D341Med (cell line): ENCODE data around the gene CASP7.
A peak's percentile ranks its signal among the peaks of the same experiment; 100 is the strongest.

ENCODE experiments used
- DNase-seq: peaks from one replicate; pipeline ENCODE4 v3.0.0; 2012; ENCODE audit warnings: low spot score

The CASP7 gene

DNA sequence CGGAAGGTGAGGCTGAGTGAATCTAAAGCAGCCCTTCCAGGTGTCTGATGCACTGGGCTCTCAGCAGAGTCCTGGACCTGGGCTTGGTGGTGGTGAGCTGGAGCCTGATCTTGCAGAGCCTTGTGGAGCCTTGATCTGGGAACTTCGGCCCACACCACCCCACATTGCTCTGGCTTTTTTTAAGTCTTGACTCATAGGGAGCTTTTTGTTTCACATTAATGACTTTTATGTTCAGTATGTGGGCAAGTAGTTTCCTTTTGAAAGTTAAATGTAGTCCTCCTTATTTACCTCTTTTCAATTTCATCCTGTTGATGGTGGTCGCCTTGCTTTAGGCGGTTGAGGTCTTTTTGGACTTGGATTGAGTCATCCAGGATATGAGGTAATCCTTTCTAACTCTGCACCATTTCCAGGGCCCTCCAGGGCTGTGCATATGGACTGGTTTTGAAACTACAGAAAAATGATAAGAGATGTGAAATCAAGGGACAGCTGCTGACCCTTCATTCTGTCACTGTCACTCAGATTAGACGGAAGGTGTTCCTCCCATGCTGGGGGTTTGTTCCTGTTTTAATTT lies 12.9 kb upstream of the CASP7 start:
- no peak for DNase-seq

DNA sequence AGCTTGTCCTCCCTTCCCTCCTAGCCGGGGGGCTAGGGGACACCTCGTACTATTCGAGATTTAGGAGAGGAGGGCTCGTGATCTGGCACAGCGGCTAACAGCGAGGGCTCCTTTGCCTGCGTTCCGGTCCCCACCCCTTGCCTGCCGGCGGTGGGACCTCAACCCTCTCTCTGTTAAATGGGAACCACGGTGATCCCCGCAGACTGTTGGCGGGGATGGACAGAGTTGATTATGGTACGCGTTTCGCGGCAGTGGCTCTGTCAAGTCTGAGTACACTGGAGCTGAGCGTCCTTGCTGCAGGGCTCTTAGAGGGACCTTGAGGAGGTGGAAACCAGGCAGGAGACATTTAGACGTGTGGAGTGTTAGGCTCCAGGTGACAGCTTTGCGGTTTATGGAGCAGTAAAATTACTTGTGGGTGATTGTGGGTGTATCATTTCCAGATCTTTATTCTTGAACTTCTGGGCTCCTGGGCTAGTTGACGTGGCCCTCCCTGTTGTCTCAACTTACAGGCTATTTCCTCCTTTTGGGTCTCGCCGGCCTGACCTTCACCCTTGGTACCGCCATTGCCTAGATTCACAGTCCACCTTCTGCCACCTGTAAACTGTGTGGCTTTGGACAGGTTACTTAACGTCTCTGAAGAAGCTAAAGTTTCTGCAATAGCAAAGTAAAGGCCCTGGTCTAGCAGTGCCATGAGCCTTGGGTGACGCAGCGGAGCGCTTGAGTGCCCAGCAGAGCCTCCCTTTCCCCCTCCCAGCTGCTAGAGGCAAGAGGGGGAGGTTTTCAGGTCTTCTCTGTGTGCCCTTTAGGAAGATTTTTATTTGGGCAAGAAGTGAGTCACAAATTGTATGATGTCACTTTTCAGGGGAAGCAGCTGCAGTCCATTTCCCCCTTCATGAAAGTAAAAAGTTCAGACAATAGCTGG lies 739 bp downstream of the CASP7 start:
- DNase-seq = peak; percentile 22

DNA sequence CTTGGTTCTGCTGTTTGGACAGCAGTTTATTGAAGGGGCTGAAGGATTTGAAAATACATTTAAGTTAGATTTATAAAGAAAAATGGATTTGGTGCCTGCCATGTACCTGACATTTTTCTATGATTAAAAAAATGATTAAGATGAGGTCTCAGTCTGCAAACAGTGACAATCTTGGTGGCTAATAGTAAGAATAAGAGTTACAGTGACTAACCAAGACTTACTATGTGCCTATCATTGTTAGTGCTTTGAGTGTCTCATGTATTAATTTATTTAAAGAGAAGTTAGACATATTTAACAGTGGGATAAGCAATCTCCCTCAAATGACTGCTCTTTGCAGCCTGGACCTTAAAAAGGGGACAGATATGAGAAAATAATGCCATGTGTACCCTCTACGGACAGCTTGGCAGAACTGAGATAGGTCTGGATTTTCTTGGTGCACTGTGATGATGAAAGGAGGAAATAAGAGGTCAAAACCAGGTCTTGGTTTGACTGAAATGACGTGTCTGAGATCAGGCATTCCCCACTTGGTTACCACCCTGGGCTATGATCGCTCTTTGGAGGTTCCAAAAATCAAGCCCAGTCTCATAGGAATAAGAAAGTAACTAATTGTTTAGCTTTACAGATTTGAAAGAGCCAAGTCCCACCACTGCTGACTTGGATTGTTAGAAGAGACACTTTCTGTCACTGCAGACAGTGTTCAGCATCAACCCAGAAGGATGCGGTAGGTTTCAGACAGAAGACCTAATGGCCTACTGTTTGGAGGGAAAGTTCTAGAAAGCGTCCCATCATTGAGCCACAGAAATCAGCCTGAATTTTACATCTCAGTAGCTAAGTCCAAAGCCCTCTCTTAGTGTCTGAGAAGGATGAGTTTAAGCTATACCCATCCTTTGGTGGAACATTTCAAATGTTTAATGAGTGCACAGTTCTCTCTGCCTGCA lies 2.1 kb downstream of the CASP7 start:
- DNase-seq = no peak

DNA sequence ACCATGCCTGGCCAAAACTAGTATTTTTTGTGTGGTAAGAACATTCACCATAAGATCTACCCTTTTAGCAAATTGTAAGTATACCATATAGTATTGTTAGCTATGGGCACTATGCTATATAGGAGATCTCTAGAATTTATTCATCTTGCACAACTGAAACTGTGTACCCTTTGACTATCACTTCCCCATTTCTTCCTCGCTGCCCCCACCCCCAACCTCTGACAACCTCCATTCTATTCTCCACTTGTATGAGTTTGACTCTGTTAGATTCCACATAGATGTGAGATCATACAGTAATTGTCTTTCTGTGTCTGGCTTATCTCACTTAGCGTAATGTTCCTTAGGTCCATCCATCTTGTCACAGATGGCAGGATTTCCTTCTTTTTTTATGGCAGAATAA lies 3.6 kb downstream of the CASP7 start:
- no peak for DNase-seq

DNA sequence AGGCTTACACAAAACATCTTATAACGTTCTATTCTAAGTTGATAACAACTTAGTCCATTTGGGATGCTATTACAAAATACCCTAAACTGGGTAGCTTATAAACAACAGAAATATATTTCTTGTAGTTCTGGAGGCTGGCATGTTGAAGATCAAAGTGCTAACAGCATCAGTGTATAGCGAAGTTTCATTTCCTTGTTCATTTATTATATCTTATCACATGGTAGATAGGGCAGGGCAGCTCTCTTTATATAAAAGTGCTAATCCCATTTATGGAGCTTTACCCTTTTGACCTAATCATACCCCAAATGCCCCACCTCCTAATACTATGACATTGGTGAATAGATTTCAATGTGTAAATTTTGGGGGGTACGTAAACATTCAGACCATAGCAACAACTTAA lies 6.3 kb downstream of the CASP7 start:
- no peak for DNase-seq

DNA sequence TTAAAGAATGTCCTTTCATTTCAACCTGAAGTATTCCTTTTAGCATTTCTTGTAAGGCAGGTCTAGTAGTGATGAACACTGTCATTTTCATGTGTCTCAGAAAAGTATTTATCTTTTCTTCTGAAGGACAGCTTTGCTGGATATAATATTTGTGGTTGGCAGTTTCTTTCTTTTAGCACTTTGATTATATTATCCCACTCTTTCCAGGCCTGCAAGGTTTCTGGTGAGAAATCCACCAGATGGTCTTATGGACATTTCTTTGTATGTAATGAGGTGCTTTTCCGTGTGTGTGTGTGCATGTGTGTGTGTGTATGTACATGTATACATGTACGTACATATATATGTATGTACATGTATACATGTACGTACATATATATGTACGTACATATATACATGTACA lies 7.3 kb downstream of the CASP7 start:
- DNase-seq = no peak

DNA sequence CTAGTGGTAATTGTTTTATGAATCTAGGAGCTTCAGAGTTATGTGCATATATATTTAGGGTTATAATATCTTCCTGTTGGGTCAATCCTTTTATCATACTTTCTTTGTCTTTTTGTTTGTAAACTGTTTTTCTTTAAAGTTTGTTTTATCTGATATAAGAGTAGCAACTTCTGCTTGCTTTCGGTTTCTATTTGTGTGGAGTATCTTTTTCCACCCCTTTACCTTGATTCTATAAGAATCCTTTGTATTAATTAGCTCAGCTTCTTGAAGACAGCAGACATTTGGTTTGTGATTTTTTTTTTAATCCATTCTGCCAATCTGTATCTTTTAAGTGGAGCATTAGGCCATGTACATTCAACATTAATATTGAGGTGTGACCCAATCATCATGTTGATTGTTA lies 9.3 kb downstream of the CASP7 start:
- no peak for DNase-seq

DNA sequence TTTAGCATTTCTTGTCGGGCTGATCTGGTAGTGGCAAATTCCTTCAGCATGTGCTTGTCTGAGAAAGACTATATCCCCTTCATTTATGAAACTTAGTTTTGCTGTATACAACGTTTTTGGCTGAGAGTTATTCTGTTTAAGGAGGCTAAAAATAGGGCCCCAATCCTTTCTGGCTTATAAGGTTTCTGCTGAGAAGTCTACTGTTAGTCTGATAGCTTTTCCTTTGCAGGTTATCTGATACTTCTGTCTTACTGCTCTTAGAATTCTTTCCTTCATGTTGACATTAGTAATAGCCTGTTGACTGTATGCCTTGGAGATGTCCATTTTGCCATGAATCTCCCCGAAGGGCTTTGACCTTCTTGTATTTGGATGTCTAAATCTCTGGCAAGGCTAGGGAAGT lies 9.9 kb downstream of the CASP7 start:
- no peak for DNase-seq

DNA sequence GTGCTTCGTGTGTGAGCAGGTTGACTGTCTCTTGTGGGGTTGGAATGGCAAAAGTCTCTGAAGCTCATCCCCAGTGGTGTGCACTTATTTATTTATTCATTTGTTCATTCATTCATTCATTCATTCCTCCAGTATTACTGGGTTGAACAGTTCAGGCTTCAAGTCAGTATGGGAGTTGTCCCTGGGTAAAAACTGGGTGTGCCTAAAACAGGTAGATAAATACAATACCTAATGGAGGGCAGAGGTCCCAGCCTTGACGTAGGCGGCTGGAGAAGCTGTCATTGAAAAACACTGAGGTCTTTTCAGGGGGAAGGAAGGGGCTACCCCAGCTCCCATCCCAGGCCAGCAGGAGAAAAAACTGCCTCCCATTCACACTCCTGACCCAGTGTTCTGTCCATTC lies 11.0 kb downstream of the CASP7 start:
- no peak for DNase-seq

DNA sequence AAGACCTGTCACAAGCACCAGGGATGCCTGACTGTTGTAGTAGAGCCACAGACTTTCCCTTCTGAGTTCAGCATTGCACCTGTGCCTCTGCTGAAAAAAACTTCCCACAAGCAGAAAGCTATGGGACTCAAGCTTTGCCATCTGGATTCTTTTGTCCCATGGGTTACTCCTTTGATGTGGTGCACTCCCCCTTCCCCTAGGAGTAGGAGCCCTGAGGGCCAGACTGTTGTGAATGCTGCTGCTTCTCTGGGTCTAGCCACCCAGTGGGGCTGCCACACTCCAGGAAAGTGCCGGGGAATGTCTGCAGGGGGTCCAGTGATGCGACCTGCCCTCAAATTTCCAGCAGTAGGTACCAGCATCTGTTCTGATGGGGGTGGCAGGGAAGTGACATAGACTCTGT lies 11.7 kb downstream of the CASP7 start:
- DNase-seq = no peak

DNA sequence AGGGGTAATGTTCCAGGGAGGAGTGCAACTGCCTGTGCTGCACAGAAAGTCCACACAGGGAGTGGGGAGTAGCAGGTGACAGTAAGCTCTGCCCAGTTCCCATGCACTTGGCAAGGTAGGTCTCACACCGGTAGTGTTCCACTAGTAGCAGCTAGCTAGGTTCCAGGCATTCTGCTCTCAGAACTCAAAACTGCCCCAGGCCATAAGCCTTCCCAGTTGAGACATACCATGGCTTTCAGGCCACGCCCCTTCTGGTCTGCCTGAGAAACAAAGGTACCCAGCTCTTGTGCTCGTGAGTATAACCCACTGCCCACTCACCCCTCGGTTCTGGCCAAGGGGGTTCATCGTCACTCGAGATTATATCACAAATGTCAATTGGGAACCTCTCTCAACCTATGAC lies 12.6 kb downstream of the CASP7 start:
- no peak for DNase-seq

DNA sequence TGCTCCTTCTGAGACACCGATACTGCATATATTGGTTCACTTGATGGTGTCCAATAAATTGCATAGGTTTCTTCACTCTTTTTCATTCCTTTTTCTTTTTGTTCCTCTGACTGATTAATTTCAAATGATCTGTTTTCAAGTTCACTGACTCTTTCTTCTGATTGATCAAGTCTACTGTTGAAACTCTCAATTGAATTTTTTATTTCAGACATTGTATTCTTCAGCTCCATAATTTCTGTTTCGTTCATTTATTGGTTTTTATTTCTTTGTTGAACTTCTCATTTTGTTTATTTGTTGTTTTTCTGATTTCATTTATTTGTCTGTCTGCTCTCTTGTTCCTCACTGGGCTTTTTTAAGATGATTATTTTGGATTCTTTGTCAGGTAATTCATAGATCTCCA lies 13.6 kb downstream of the CASP7 start:
- no peak for DNase-seq

DNA sequence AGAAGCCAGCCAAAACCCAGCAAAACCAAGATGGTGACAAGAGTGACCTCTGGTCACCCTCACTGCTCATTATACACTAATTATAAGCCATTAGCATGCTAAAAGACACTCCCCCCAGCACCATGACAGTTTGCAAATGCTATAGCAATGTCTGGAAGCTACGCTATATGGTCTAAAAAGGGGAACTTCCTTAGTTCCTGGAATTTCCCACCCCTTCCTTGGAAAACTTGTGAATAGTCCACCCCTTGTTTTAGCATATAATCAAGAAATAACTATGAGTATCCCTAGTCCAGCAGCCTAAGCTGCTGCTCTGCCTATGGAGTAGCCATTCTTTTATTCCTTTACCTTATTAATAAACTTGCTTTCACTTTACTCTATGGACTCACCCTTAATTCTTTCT lies 16.0 kb downstream of the CASP7 start:
- DNase-seq = no peak

DNA sequence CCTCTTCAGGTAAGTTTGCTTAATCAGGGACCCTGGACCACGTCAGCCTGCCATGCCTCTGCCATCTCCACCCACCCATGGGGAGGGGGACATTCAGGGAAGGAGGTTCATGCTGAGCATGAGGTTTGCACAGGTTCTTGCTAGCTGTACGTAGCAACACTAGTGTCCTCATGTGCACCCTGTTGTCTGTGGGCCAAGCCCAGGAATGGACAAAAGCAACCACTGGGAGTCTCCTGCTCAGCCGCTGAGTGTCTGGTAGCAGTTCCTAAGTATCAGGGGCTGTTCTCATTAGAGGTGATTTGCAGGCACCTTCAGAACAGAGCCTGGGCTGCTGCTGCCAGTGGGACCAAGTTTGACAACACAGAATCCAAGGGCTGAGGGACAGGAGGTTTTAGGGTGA lies 17.9 kb downstream of the CASP7 start:
- no peak for DNase-seq

DNA sequence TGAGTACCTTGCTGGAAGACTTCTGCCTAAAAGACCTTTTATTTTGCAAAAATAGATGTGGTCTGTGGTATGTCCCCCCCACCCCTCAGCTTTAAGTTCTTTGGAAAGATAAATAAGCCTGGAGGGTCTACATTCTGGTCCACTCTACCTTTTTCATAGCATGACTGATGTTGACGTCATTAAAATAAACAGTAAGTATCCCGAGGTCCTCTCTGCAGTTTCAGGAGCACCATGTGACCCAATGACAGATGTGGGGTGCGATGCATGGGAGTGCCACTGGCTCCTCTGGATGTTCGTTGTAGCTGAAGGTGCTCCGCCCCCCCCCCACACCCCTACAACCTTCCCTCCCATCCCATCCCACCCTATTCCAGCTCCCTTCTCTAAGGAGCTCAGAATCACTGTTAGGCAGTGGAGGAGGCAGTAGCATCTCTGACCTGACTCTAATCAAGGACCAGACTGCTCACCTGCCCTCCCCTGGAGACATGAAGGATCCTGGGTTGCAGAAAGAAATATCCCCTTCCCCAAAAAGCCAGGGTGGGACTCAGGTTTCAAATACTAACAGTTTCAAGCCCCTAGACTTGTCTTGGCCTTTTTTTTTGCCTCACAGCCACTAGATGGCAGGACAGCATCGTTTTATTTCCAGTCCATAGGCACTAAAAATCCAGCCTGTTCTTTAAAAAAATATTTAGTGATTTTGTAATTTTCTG lies 25.1 kb downstream of the CASP7 start:
- peak; percentile 36 for DNase-seq

DNA sequence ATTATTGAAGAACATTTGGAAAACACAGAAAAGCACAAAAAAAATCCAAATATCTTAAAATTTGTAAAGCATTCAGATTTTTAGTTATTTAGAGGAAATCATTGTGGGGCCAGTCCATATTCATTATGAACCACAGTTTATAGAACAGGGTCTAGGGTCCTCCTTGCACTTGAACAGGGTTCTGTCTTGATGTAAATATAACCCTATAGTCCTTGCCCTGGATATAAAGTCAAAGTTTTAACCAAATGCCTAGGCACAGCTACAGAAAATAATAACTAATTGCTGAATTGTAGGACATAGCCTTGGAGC lies 25.6 kb downstream of the CASP7 start:
- no peak for DNase-seq

DNA sequence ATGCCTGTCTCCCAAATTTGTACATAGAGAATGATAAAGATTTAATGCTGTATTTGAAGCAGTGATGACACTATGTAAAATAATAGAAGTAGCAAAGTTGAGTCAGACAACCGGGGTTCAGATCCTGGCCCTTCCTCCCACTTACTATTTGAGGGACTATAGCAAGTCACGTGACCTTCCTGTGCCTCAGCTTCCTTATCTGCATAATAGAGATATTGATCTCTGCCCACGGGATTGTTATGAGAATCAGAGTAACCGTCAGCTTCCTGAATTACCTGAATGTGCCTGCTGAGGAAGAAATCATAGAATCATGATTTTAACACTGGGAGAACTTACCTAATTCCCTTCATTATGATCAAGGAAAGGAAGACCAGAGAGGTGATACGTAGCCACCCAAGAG lies 26.9 kb downstream of the CASP7 start:
- no peak for DNase-seq

DNA sequence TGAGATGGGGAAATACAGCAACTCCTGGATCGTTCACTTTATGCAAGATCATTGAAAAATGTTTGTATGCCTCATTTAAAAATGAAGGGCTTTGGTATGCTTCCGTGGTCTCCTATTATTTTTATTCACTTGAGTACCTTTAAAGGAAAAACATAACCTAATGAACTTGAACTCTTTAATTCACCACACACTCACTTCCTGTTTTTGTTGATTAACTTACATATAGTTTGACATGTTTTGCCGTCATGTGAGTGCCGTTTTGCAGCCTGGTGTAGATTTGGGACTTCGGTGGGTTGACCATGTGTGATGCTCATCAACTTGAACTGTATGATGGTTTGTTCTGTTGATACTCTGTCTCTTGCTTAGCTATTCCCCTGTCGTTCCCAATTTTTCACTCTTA lies 28.9 kb downstream of the CASP7 start:
- no peak for DNase-seq

DNA sequence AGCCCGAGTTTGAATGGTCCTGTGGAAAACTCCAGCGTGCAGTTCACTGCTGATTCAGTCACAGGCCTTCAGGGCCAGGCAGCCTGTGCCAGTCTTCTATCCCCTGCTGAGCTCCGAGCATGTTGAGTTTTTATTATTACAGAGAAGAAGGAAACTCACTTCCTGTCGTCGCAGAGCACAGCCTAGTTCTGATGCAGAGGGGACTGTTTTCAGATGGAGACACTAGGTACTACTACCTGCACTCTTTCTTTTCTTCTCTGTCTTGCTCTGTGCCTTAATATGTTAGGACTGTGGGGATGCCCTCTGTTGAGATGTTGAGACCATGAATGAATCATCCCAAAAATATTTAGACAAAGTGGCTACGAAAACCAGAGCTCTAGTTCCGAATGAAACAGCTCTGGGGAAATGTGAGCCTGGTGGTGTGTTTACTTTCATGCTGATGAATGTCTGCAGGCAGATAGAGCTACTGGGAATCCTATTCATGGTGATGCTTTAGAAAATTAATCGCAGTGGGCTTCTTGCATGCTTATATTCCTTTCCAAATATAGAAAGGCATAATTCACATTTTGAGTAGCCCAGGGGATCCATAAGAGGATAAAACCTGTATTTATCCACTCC lies 29.6 kb downstream of the CASP7 start:
- DNase-seq = no peak

DNA sequence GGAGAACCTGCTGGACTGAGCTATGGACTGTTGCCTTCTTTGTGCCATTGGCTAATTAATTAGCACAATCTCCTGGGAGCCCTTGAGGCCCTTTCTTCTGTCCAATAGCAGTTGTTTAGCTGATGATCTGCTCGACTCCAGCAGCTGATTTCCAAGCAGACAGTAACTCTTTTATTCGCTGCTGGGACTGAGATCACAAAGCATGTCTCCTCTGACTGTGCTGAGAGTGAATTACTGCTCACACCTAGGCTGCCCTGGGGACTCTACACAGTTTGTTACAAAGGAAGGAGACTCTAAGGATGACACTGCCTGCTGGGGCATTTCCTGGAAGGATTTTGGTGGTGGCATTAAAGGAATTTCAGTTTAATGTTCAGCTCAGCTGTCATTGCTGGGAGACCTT lies 31.4 kb downstream of the CASP7 start:
- DNase-seq = no peak

DNA sequence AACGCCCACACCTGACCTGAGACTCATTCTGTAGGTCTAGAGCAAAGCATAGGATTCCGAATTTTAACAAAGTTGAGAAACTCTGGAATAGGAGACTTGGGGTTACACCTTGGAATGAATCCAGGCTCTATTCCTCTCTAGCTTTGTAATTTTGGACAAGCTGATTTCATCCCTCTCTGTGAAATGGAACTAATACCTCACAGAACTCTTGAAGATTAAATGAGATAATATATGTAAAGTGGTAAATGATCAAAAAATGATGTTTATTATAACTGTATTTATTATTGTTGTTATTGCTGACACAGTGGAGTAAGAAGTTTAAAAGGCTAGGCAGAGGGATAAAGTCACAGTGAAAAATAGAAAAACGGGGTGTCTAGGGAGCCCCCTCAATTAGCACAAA lies 32.3 kb downstream of the CASP7 start:
- DNase-seq = no peak
